Measurements from ENCODE around the gene CNTRL.

The CNTRL gene

GRCh38 chr9:121141706-121142105 lies 67.0 kb downstream of the CNTRL start:
- TF ChIP-seq CTCF (IDR thresholded peaks at IDR 0.05) = no peak
- Histone ChIP-seq H3K79me2 (no peaks in the 10 kb centered on the region), H3K27ac (no peak overlapping the region), H3K4me1 (no peaks in the 10 kb centered on the region), H3K9me3 (ENCODE audit: control insufficient read depth, low read length) (no peaks in the 10 kb centered on the region), H3K9ac (no peak overlapping the region), H3K36me3 (ENCODE audit: control insufficient read depth, insufficient read depth, low read length) (no peaks in the 10 kb centered on the region), H2AFZ (no peak overlapping the region), H3K4me3 (ENCODE audit: low read depth, low read length) (no peak overlapping the region), H3K4me2 (ENCODE audit: low read length) (no peak overlapping the region), H3K27me3 (ENCODE audit: control insufficient read depth, insufficient read depth, low read length) (no peaks in the 10 kb centered on the region)

DNA sequence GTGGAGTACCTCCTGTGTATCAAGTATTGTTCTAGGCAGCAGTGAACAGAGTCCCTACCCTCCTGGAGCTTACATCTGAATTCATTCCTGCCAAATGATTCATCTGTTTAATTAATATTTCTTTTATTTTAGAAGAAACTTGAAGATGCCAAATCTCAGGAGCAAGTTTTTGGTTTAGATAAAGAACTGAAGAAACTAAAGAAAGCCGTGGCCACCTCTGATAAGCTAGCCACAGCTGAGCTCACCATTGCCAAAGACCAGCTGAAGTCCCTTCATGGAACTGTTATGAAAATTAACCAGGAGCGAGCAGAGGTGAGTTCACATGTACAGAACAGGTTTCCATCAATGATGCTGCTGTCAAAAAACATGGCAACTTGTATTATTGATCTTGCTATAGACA lies 69.0 kb downstream of the CNTRL start:
- H3K9me3 ChIP-seq (ENCODE audit: control insufficient read depth, low read length) = no peaks in the 10 kb centered on the region
- no peak overlapping the region for H3K4me2 ChIP-seq (ENCODE audit: low read length)
- no peak overlapping the region for H3K4me3 ChIP-seq (ENCODE audit: low read depth, low read length)
- no peaks in the 10 kb centered on the region for H3K27me3 ChIP-seq (ENCODE audit: control insufficient read depth, insufficient read depth, low read length)
- no peak overlapping the region for H3K27ac ChIP-seq
- H2AFZ ChIP-seq = no peak overlapping the region
- H3K36me3 ChIP-seq (ENCODE audit: control insufficient read depth, insufficient read depth, low read length) = no peaks in the 10 kb centered on the region
- no peak for TF ChIP-seq CTCF (IDR thresholded peaks at IDR 0.05)
- H3K4me1 ChIP-seq = no peaks in the 10 kb centered on the region
- H3K79me2 ChIP-seq = no peaks in the 10 kb centered on the region
- H3K9ac ChIP-seq = no peak overlapping the region

GRCh38 chr9:121144482-121144881 lies 69.7 kb downstream of the CNTRL start:
- no peak for TF ChIP-seq CTCF (IDR thresholded peaks at IDR 0.05)
- H3K4me2 ChIP-seq (ENCODE audit: low read length) = no peak overlapping the region
- H3K27ac ChIP-seq = no peak overlapping the region
- H3K27me3 ChIP-seq (ENCODE audit: control insufficient read depth, insufficient read depth, low read length) = no peaks in the 10 kb centered on the region
- H3K4me1 ChIP-seq = no peaks in the 10 kb centered on the region
- H2AFZ ChIP-seq = no peak overlapping the region
- H3K79me2 ChIP-seq = no peaks in the 10 kb centered on the region
- no peaks in the 10 kb centered on the region for H3K9me3 ChIP-seq (ENCODE audit: control insufficient read depth, low read length)
- H3K9ac ChIP-seq = no peak overlapping the region
- H3K4me3 ChIP-seq (ENCODE audit: low read depth, low read length) = no peak overlapping the region
- no peaks in the 10 kb centered on the region for H3K36me3 ChIP-seq (ENCODE audit: control insufficient read depth, insufficient read depth, low read length)

DNA sequence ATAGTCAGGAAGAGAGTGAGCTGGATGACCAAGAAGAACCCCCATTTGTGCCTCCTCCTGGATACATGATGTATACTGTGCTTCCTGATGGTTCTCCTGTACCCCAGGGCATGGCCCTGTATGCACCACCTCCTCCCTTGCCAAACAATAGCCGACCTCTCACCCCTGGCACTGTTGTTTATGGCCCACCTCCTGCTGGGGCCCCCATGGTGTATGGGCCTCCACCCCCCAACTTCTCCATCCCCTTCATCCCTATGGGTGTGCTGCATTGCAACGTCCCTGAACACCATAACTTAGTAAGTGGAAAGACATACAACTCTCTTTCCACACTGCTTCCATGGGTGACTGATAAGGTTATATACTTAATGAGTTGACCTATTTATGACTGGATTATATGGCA lies 75.4 kb downstream of the CNTRL start:
- no peak for TF ChIP-seq CTCF (IDR thresholded peaks at IDR 0.05)
- no peaks in the 10 kb centered on the region for H3K4me1 ChIP-seq
- no peak overlapping the region for H2AFZ ChIP-seq
- H3K9me3 ChIP-seq (ENCODE audit: control insufficient read depth, low read length) = no peaks in the 10 kb centered on the region
- H3K36me3 ChIP-seq (ENCODE audit: control insufficient read depth, insufficient read depth, low read length) = no peaks in the 10 kb centered on the region
- no peaks in the 10 kb centered on the region for H3K27me3 ChIP-seq (ENCODE audit: control insufficient read depth, insufficient read depth, low read length)
- H3K27ac ChIP-seq = no peak overlapping the region
- H3K4me3 ChIP-seq (ENCODE audit: low read depth, low read length) = no peak overlapping the region
- no peaks in the 10 kb centered on the region for H3K79me2 ChIP-seq
- H3K9ac ChIP-seq = no peak overlapping the region
- H3K4me2 ChIP-seq (ENCODE audit: low read length) = no peak overlapping the region

DNA sequence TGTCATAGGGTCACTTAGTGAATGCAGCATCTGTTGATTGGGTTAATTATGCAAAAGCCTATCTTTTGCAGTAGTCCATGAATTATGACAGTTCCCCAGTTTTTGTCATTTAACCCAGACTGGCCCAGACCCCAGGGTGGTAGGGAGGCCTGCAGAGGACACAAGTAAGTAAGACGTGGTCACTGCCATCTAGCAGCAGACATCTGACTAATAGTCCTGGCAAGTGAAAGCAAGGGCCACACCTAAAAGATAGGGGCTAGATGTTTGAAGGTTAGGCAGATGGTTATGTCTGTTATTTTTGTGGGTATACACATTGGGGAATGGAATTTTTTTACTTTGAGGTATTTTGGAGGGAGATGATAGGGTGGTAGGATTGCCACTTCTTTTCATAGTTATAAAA lies 78.9 kb downstream of the CNTRL start:
- Histone ChIP-seq H2AFZ (no peak overlapping the region), H3K79me2 (no peaks in the 10 kb centered on the region), H3K4me3 (ENCODE audit: low read depth, low read length) (no peak overlapping the region), H3K36me3 (ENCODE audit: control insufficient read depth, insufficient read depth, low read length) (no peaks in the 10 kb centered on the region), H3K9ac (no peak overlapping the region), H3K9me3 (ENCODE audit: control insufficient read depth, low read length) (no peaks in the 10 kb centered on the region), H3K4me2 (ENCODE audit: low read length) (no peak overlapping the region), H3K4me1 (no peaks in the 10 kb centered on the region), H3K27ac (no peak overlapping the region), H3K27me3 (ENCODE audit: control insufficient read depth, insufficient read depth, low read length) (no peaks in the 10 kb centered on the region)
- no peak for TF ChIP-seq CTCF (IDR thresholded peaks at IDR 0.05)

Measured in parathyroid adenoma (tissue), 2 donors.